ENCODE data around the gene PALLD. TPM values are rescaled to one million over a fixed set of nuclear protein-coding genes. Genes with fewer than 3 reads are reported as not detected.

Gene PALLD
- total RNA-seq, 1 donor from 2014 or later, result 45.6 TPM

GRCh38 chr4:168618577-168619265 lies 121.9 kb downstream of the PALLD start:
- TF ChIP-seq, protein P1, sequence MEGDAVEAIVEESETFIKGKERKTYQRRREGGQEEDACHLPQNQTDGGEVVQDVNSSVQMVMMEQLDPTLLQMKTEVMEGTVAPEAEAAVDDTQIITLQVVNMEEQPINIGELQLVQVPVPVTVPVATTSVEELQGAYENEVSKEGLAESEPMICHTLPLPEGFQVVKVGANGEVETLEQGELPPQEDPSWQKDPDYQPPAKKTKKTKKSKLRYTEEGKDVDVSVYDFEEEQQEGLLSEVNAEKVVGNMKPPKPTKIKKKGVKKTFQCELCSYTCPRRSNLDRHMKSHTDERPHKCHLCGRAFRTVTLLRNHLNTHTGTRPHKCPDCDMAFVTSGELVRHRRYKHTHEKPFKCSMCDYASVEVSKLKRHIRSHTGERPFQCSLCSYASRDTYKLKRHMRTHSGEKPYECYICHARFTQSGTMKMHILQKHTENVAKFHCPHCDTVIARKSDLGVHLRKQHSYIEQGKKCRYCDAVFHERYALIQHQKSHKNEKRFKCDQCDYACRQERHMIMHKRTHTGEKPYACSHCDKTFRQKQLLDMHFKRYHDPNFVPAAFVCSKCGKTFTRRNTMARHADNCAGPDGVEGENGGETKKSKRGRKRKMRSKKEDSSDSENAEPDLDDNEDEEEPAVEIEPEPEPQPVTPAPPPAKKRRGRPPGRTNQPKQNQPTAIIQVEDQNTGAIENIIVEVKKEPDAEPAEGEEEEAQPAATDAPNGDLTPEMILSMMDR (conservative IDR thresholded peaks at IDR 0.05; ENCODE audit: low read depth, low read length), result no peak
- no peak for DNase-seq (ENCODE audit: low read depth)
- H3K4me3 ChIP-seq (ENCODE audit: low read depth, low read length), result no peak overlapping the region

DNA sequence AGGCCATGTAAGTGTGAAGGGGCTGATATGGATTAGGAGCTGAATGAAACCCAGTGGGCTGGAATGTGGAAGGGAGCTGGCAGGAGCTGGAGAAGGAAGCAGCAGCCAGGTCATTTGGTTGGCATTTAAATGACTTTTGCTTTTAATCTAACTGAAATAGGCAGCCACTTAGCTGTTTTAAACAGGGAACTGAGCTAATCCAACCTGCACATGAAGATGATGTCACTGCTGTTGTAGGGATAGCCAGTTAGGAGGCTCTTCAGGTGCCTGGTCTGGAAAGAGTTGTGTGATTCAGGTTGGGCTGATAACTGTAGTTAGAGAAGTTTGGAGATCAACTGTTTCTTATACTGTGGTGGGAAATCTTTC lies 122.4 kb downstream of the PALLD start:
- no peak for DNase-seq (ENCODE audit: low read depth)
- no peak overlapping the region for H3K4me3 ChIP-seq (ENCODE audit: low read depth, low read length)
- TF ChIP-seq, protein P1 (conservative IDR thresholded peaks at IDR 0.05; ENCODE audit: low read depth, low read length), result no peak

GRCh38 chr4:168621806-168622589 lies 125.1 kb downstream of the PALLD start:
- TF ChIP-seq, protein P1 (conservative IDR thresholded peaks at IDR 0.05; ENCODE audit: low read depth, low read length), result no peak
- DNase-seq (ENCODE audit: low read depth), result no peak
- H3K4me3 ChIP-seq (ENCODE audit: low read depth, low read length), result no peak overlapping the region

GRCh38 chr4:168622600-168622999 lies 125.7 kb downstream of the PALLD start:
- TF ChIP-seq, protein P1 (conservative IDR thresholded peaks at IDR 0.05; ENCODE audit: low read depth, low read length), result no peak
- no peak overlapping the region for H3K4me3 ChIP-seq (ENCODE audit: low read depth, low read length)
- no peak for DNase-seq (ENCODE audit: low read depth)

- TF ChIP-seq, protein P1 (conservative IDR thresholded peaks at IDR 0.05; ENCODE audit: low read depth, low read length), result no peak
- no peak overlapping the region for H3K4me3 ChIP-seq (ENCODE audit: low read depth, low read length)
- no peak for DNase-seq (ENCODE audit: low read depth)
Observed at GRCh38 chr4:168623011-168623410, 126.2 kb downstream of the PALLD start.

DNA sequence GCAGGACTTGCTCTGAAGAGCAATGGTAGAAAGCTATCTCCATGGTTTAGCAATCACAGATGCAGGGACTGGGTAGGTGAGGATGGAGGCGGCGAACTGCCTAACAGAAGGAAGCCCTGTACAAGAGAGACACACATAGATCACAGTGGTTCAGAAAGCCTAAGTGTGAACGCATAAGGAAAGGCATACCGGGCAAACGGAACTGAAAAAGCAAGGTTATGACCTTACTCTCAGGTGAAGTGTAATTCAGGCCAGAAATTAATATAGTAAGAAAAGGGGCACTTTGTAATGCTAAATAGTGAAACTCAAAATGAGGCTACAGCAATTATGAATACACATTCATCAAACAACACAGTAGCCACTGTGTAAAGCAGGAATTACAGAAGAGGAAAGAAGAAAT lies 126.6 kb downstream of the PALLD start:
- TF ChIP-seq, protein P1 (conservative IDR thresholded peaks at IDR 0.05; ENCODE audit: low read depth, low read length), result no peak
- DNase-seq (ENCODE audit: low read depth), result no peak

More for the DNA sequence above, 126.6 kb downstream of the PALLD start:
- no peak overlapping the region for H3K4me3 ChIP-seq (ENCODE audit: low read depth, low read length)

All from epithelial cell of proximal tubule (primary cell).